BLaER1 (cell line): Measurements from ENCODE around the gene KDSR.

Source experiments
- H3K27ac ChIP-seq: shearing (Covaris generic); formaldehyde crosslinking; 2 replicates; pipeline ENCODE4 v1.8.1; 2022
- H3K27me3 ChIP-seq: shearing (Covaris generic); formaldehyde crosslinking; 2 replicates; pipeline ENCODE4 v1.8.1; 2022
- H3K36me3 ChIP-seq: shearing (Covaris generic); formaldehyde crosslinking; 2 replicates; pipeline ENCODE4 v1.8.1; 2022
- H3K4me1 ChIP-seq: shearing (Covaris generic); formaldehyde crosslinking; 2 replicates; pipeline ENCODE4 v1.8.1; 2022
- H3K4me2 ChIP-seq: shearing (Covaris generic); formaldehyde crosslinking; 2 replicates; pipeline ENCODE4 v1.8.1; 2022
- H3K4me3 ChIP-seq: shearing (Covaris generic); formaldehyde crosslinking; 2 replicates; pipeline ENCODE4 v1.8.1; 2022
- H3K9ac ChIP-seq: shearing (Covaris generic); formaldehyde crosslinking; 2 replicates; pipeline ENCODE4 v1.8.1; 2022
- H3K9me3 ChIP-seq: shearing (Covaris generic); formaldehyde crosslinking; 2 replicates; pipeline ENCODE4 v1.8.1; 2022
- H4K20me1 ChIP-seq: shearing (Covaris generic); formaldehyde crosslinking; 2 replicates; pipeline ENCODE4 v1.8.1; 2022
- Cebpa-rat ChIP-seq: shearing (Covaris generic); IDR thresholded peaks from 2 replicates; pipeline ENCODE4 v1.8.1; 2022

Gene KDSR

DNA sequence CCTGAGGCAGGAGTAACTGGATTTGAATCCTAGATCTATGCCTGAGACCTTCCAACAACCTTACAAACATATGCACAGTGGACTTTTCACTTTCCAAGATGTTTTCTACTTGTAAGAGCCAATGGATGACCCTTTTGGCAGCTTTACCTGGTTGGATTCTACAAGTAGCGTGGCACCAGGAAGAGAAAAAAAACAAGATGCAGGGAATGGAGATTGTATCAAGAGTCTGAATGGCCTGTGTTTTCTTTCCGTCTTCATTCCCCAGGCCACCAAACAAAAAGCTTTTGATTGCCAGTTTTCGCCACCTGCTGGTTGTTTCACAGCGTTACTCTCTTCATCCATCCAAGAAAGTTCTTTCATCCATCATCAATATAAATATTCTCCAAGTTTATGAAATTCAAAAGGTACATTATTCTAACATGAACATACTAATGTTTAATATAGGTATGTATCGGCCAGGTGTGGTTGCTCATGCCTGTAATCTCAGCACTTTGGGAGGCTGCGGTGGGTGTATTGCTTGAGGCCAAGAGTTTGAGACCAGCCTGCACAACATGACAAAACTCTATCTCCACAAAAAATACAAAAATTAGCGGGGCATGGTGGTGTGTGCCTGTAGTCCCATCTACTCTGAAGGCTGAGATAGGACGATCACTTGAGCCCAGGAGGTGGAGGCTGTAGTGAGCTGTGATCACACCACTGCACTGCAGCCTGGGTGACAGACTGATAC, 43.9 kb downstream of the KDSR start:
- Histone ChIP-seq H3K9ac (peak overlapping the region; percentile 56; the same call in 1 of the 2 replicates), H3K4me1 (peaks cover 23% of the 10 kb centered on the region), H3K27ac (peak overlapping the region; percentile 97; the same call in 1 of the 2 replicates), H3K9me3 (no peaks in the 10 kb centered on the region), H3K36me3 (no peaks in the 10 kb centered on the region), H3K4me2 (peak overlapping the region; percentile 97), H3K4me3 (no peak overlapping the region), H3K27me3 (no peaks in the 10 kb centered on the region), H4K20me1 (peaks cover 7% of the 10 kb centered on the region)
- no peak for TF ChIP-seq Cebpa-rat

- Histone ChIP-seq H4K20me1 (peaks cover 16% of the 10 kb centered on the region), H3K9me3 (no peaks in the 10 kb centered on the region), H3K9ac (peak overlapping the region; percentile 97; the same call in 1 of the 2 replicates), H3K27ac (peak overlapping the region; percentile 97), H3K27me3 (no peaks in the 10 kb centered on the region), H3K4me2 (peak overlapping the region; percentile 97), H3K4me3 (no peak overlapping the region), H3K36me3 (no peaks in the 10 kb centered on the region), H3K4me1 (peaks cover 23% of the 10 kb centered on the region)
- TF ChIP-seq Cebpa-rat, result no peak; the same call in 1 of the 2 replicates
Measured at GRCh38 chr18:63322206-63322605, 44.8 kb downstream of the KDSR start.

GRCh38 chr18:63321291-63321690, 45.7 kb downstream of the KDSR start:
- peak overlapping the region; percentile 92 for H3K4me3 ChIP-seq
- H3K27ac ChIP-seq, result peak overlapping the region; percentile 97
- no peaks in the 10 kb centered on the region for H3K9me3 ChIP-seq
- TF ChIP-seq Cebpa-rat, result no peak
- H3K9ac ChIP-seq, result peak overlapping the region; percentile 97
- H3K4me1 ChIP-seq, result peaks cover 28% of the 10 kb centered on the region
- peak overlapping the region; percentile 97 for H3K4me2 ChIP-seq
- no peaks in the 10 kb centered on the region for H3K36me3 ChIP-seq
- H3K27me3 ChIP-seq, result no peaks in the 10 kb centered on the region
- peaks cover 25% of the 10 kb centered on the region for H4K20me1 ChIP-seq

GRCh38 chr18:63320975-63321265, 46.1 kb downstream of the KDSR start:
- Histone ChIP-seq H3K4me1 (peaks cover 31% of the 10 kb centered on the region), H3K36me3 (no peaks in the 10 kb centered on the region), H3K27me3 (no peaks in the 10 kb centered on the region), H3K9me3 (no peaks in the 10 kb centered on the region), H3K27ac (peak overlapping the region; percentile 97), H3K4me2 (peak overlapping the region; percentile 97), H4K20me1 (peaks cover 28% of the 10 kb centered on the region), H3K9ac (peak overlapping the region; percentile 97), H3K4me3 (peak overlapping the region; percentile 92)
- no peak for TF ChIP-seq Cebpa-rat

DNA sequence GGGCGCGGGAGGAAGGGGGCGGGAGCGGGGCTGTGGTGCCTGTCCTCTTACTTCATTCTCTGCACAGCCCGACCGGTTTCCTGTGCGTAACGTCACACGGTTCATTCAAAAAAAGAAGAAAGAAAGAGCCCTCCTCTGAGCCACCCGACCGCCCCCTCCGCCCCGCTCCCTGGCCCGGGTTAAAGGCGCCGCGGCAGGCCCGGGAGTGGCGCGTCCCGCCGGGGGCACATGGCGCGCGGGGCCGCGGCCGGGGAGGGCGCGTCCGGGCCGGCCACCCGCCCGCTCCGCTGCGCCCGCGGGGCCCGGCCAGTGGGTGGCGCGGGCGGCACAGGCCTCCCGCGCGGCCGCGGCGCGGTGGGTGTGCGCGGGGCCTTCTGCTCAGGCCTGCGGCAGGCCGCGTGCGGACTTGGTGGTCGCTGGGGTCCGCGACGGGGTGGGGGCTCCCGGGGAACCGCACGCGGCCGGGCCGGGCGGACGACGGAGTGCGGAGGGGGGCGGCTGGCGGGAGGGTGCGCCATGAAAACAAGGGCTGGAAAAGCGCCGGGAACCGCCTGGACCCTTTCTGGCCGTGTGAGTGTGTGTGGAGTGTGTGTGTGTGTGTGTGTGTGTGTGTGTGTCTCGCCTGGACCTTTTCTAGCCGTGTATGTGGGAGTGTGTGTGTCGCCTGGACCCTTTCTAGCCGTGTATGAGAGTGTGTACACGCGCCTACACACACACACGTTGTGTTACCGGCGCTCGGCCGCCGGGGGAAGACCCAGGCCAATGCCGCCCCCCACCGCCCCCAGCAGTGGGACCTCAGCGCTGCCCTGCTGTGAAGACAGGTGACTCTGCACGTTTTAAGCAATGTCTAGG, 46.7 kb downstream of the KDSR start:
- TF ChIP-seq Cebpa-rat, result no peak
- Histone ChIP-seq H3K4me2 (peak overlapping the region; percentile 97), H3K36me3 (no peaks in the 10 kb centered on the region), H3K9ac (peak overlapping the region; percentile 97), H3K27ac (peak overlapping the region; percentile 97), H3K4me1 (peaks cover 37% of the 10 kb centered on the region), H4K20me1 (peaks cover 34% of the 10 kb centered on the region), H3K9me3 (no peaks in the 10 kb centered on the region), H3K4me3 (peak overlapping the region; percentile 92), H3K27me3 (no peaks in the 10 kb centered on the region)

DNA sequence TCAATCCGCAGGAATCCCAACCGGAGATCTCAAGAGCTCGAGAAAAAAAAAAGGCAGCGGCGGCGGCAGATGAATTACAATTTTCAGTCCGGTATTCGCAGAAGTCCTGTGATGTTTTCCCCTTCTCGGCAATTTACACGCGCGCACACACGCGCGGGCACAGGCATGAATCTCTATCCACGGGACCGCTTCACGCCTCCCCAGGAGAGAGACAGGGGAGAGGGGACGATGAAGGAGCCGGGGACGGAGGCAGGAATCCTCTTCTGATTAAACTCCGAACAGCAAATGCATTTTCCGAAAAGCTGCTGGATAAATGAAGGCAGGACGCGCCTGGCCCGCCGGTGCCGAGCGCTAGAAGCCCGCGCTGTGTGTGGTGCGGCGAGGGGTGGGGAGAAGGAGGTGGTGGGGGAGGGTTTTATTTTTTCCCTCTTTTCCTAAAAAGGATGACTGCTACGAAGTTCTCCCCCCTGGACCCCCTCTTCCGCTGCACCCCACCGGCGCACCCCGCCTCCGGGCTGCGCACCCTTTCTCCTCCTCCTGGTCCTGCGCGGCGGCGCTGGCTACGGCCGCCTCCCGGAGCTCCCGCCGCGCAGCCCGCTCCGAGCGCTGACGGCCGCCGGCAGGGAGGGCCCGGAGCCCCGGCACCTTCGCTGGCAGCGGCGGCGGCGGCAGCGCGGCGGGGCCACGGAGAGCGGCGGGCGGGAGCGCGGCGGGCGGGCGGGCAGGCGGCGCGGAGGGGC, 47.5 kb downstream of the KDSR start, which contains the start of gene BCL2:
BCL2 (minus strand) TSS at position 387 of the 740 bp plus-strand sequence.
- TF ChIP-seq Cebpa-rat, result no peak
- Histone ChIP-seq H3K9ac (peak within 1 kb of the TSS; percentile 97), H3K27me3 (no peaks in the 10 kb centered on the region), H3K4me2 (peak within 1 kb of the TSS; percentile 97), H3K9me3 (no peaks in the 10 kb centered on the region), H3K4me3 (peak within 1 kb of the TSS; percentile 92), H3K27ac (peak within 1 kb of the TSS; percentile 97), H3K4me1 (peaks cover 45% of the 10 kb centered on the region), H3K36me3 (no peaks in the 10 kb centered on the region), H4K20me1 (peaks cover 42% of the 10 kb centered on the region)

DNA sequence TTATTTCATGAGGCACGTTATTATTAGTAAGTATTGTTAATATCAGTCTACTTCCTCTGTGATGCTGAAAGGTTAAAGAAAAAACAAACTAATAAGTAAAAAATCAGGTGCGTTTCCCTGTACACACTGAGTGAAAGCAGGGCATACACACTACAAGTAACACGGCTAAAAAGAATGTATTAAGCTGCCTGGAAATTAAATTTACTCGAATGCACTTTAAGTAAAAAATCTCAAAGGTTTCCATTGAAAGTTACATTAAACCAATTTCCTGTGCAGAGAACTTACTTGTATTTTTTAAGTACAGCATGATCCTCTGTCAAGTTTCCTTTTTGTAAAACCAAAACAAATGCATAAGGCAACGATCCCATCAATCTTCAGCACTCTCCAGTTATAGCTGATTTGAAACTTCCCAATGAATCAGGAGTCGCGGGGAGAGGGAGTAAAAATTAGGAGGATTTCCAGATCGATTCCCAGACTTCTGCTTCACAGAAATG, 48.1 kb downstream of the KDSR start:
- Histone ChIP-seq H4K20me1 (peaks cover 48% of the 10 kb centered on the region), H3K27ac (peak overlapping the region; percentile 97), H3K9ac (peak overlapping the region; percentile 97), H3K27me3 (no peaks in the 10 kb centered on the region), H3K4me3 (peak overlapping the region; percentile 92), H3K9me3 (no peaks in the 10 kb centered on the region), H3K4me2 (peak overlapping the region; percentile 72), H3K36me3 (peaks cover 4% of the 10 kb centered on the region; the same call in 1 of the 2 replicates), H3K4me1 (peaks cover 51% of the 10 kb centered on the region)
- TF ChIP-seq Cebpa-rat, result no peak

- H3K4me1 ChIP-seq, result peaks cover 58% of the 10 kb centered on the region
- no peak for TF ChIP-seq Cebpa-rat
- H3K4me3 ChIP-seq, result peak overlapping the region; percentile 92
- peak overlapping the region; percentile 72 for H3K4me2 ChIP-seq
- H3K9ac ChIP-seq, result peak overlapping the region; percentile 97
- peak overlapping the region; percentile 97 for H3K27ac ChIP-seq
- H3K9me3 ChIP-seq, result no peaks in the 10 kb centered on the region
- H4K20me1 ChIP-seq, result peaks cover 55% of the 10 kb centered on the region
- H3K27me3 ChIP-seq, result no peaks in the 10 kb centered on the region
- H3K36me3 ChIP-seq, result peaks cover 11% of the 10 kb centered on the region; the same call in 1 of the 2 replicates
Measured at GRCh38 chr18:63317982-63318888, 48.8 kb downstream of the KDSR start.

GRCh38 chr18:63317556-63317946, 49.5 kb downstream of the KDSR start:
- Histone ChIP-seq H3K9me3 (no peaks in the 10 kb centered on the region), H3K4me1 (peaks cover 61% of the 10 kb centered on the region), H3K4me2 (peak overlapping the region; percentile 72), H3K27ac (peak overlapping the region; percentile 97), H3K36me3 (peaks cover 16% of the 10 kb centered on the region; the same call in 1 of the 2 replicates), H4K20me1 (peaks cover 62% of the 10 kb centered on the region), H3K27me3 (no peaks in the 10 kb centered on the region), H3K4me3 (peak overlapping the region; percentile 92), H3K9ac (peak overlapping the region; percentile 97)
- no peak for TF ChIP-seq Cebpa-rat
